ENCODE measurements around the gene SNRPD3.

- TF ChIP-seq CTCF (IDR thresholded peaks at IDR 0.05; ENCODE audit: extremely low read depth in 1 of 2, insufficient read depth in 1 of 2, low read depth in 1 of 2, low read length in 2 of 2), result no peak
- no peak for TF ChIP-seq EZH2 (IDR thresholded peaks at IDR 0.05; ENCODE audit: borderline replicate concordance, low read depth, low read length, severe bottlenecking)
- no peak for TF ChIP-seq JUN (IDR thresholded peaks at IDR 0.05; ENCODE audit: borderline replicate concordance, insufficient read depth, insufficient read length, low read depth)
- TF ChIP-seq GATA2 (IDR thresholded peaks at IDR 0.05; ENCODE audit: insufficient read depth, insufficient read length, low read depth, low read length), result no peak
- no peak for TF ChIP-seq POLR2AphosphoS5 (IDR thresholded peaks at IDR 0.05; ENCODE audit: insufficient read depth, low read depth, low read length)
- TF ChIP-seq MYC (IDR thresholded peaks at IDR 0.05; ENCODE audit: low read depth, low read length), result no peak
- no peak for TF ChIP-seq POLR2A (IDR thresholded peaks at IDR 0.05; ENCODE audit: low read depth, low read length)
- TF ChIP-seq MAX (IDR thresholded peaks at IDR 0.05; ENCODE audit: insufficient read depth, insufficient read length), result no peak
- TF ChIP-seq FOS (IDR thresholded peaks at IDR 0.05; ENCODE audit: borderline replicate concordance, insufficient read depth, low read length), result no peak
These were observed 21.0 kb downstream of the SNRPD3 start for GRCh38 chr22:24576778-24577177.

Measured in endothelial cell of umbilical vein (primary cell).